RPMI8226 (cell line): Measurements from ENCODE around the gene NLRP4.

Experiments used
- DNase-seq: peaks from one replicate; pipeline ENCODE4 v3.0.0-alpha.2; 2015

The NLRP4 gene, protein sequence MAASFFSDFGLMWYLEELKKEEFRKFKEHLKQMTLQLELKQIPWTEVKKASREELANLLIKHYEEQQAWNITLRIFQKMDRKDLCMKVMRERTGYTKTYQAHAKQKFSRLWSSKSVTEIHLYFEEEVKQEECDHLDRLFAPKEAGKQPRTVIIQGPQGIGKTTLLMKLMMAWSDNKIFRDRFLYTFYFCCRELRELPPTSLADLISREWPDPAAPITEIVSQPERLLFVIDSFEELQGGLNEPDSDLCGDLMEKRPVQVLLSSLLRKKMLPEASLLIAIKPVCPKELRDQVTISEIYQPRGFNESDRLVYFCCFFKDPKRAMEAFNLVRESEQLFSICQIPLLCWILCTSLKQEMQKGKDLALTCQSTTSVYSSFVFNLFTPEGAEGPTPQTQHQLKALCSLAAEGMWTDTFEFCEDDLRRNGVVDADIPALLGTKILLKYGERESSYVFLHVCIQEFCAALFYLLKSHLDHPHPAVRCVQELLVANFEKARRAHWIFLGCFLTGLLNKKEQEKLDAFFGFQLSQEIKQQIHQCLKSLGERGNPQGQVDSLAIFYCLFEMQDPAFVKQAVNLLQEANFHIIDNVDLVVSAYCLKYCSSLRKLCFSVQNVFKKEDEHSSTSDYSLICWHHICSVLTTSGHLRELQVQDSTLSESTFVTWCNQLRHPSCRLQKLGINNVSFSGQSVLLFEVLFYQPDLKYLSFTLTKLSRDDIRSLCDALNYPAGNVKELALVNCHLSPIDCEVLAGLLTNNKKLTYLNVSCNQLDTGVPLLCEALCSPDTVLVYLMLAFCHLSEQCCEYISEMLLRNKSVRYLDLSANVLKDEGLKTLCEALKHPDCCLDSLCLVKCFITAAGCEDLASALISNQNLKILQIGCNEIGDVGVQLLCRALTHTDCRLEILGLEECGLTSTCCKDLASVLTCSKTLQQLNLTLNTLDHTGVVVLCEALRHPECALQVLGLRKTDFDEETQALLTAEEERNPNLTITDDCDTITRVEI

DNA sequence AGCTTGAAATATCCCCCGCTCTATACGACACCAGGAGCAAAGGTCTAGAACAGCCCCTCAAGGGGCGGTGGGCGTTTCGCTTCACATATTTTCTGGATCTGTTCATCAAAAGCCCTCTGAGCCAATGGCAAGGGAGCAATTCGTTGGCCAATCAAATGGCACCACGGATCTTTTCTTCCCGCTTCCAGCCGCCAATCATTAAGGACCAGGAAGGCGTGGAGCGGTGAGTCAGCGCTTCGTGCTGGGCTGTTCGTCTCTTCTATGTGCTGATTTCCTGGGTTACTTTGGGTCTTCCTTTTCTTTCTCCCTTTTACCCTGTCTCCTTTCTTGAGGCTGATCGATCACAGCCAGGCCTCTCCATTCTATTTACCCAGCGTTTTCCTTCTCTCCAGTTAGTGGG, at the start of gene NLRP4:
Gene NLRP4, plus strand, starts transcription at position 201 of the 400 bp plus-strand sequence. CDS start 15,541 bp downstream, outside the sequence.
- no peak for DNase-seq

DNA sequence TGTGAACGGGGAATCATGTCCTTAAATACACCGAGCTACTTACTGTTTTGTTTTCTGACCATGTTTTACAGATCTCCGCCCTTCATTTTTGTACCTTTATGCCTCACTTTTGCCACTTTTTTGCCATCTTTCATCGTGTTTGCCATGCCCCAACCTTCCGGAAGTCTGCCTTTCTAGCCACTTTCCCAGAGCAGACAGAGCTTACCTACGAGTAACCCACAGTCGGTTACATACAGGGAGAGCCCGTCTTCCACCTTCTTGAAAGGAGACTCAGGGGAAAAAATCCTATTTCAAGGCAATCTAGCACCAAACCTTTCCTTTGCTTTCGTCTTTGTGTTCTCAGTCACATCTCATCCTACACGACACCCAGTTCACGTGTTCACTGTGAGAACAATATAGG, 41.3 kb upstream of the NLRP4 start:
- no peak for DNase-seq

DNA sequence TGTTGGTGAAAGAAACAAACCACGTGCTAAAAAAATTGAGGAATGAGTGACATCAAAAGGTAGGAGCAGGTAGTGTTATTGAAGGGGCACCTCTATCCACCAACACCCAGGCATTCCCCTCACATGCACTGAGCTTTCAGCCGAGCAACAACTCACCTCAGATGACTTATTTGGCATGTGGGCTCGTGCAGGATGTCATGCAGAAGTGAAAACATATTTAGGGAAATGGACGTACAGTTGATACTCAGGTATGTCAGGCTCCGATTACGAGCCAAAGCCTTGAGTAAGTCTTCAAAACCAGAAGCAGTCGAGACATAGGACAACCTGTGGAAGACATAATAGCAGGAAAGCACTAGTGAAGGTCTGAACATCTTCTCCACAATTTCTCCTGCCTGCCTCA, 34.9 kb upstream of the NLRP4 start:
- DNase-seq: no peak

DNA sequence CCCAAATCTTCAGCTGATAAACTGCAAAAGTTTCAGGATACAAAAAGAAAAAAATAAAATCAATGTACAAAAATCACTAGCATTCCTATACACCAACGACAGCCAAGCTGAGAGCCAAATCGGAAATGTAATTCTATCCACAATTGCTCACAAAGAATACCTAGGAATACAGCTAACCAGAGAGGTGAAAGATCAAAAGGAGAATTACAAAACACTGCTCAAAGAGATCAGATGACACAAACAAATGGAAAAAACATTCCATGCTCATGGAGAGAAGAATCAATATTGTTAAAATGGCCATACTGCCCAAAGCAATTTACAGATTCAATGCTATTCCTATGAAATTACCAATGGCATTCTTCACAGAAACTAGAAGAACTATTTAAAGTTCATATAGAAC, 34.1 kb upstream of the NLRP4 start:
- DNase-seq: no peak

DNA sequence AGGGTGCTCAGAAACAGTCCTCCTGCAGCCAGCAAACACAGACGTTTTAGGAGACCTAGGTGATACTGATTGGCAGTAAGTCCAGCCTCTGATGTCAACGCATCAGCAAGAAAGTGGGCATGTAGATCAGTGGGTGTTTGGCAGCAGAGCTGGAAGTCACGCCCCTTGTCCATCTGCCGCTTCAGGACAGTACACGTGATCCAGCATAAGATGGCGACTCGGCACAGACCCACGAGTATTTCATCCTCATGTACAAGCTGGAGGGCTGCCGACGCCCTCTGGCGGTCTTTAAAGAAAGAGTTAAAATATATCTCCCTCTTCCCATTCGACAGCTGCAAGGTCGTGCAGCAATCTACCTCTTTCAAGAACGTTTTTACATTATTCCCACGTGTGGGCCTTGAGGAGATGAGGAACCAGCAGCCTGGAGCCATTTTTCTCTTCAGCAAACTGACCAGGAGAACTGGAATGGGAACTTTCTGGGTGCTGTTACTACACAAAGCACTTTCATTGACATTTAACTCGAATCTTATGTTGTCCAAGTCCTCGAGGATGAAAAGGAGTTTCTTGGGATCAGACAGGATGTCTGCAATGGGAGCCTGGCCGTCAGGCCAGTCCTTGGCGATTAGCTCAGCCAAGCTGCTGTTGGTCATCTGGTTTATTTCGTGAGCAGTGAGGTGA, 26.8 kb upstream of the NLRP4 start:
- DNase-seq: peak; percentile 58

DNA sequence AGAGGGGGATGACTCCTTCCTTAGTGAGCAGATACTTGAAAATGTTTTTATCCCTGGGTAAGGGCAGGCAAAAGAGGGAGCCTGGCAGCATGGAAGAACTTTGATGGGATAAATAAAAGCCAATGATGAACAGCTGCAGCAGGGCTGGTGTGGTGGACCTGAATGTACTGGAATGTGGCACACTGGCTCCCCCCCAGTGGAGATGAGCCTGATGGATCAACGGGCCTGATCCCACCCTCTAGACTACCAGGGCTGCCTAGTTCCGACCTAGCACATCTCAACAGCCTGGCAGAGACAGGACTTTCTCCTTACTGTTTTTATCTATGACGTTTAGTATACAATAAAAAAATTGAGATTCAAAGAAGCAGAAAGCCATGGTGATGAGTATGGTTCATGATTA, 25.0 kb upstream of the NLRP4 start:
- no peak for DNase-seq

DNA sequence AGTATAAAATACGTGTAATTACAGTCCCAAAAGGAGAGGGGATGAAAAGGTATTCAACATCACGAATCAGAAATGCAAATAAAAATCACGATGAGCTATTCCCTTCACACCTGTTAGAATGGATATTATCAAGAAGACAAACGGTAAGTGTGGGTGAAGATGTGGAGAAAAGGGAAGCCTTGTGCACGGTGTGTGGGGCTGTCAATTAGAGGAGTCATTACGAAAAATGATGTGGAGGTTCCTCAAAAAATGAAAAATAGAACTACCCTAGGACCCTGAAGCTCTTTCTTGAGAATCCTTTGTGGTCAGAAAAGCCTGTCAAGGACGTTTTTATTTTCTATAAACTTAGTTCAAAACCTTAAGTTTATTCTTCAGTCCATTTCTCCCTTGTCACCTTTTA, 23.9 kb upstream of the NLRP4 start:
- DNase-seq: no peak

DNA sequence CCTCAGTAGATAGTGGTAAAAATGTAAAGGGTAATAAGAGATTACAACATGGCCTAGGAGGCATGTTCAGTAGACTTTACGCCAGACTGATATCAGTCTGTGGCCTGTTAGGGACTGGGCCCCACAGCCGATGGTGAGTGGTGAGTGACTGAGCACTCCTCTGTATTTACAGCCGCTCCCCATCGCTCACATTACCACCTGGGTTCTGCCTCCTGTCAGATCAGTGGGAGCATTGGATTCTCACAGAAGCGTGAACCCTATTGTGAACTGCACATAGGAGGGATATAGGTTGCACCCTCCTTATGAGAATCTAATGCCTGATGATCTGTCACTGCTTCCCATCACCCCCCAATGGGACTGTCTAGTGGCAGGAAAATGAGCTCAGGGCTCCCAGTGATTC, 22.4 kb upstream of the NLRP4 start:
- no peak for DNase-seq

DNA sequence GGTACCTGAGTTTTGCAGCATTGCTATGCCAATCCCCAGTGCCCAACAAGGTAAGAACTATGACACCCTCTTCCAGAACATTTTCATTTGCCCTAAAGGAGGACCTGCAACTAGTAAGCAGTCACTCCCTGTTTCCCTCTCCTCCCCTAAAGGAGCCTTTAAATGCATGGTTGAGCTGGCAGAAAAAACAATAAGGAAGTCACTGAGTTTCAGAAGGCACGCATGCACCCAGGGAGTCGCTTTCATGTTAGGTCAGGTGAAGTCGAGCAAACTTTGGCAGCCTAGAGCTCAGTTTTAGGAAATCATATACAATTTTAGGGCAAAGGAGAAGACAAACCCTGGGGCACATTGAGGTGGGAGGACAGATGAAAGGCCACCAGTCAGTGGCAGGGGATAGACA, 16.3 kb upstream of the NLRP4 start:
- DNase-seq: peak; percentile 64

DNA sequence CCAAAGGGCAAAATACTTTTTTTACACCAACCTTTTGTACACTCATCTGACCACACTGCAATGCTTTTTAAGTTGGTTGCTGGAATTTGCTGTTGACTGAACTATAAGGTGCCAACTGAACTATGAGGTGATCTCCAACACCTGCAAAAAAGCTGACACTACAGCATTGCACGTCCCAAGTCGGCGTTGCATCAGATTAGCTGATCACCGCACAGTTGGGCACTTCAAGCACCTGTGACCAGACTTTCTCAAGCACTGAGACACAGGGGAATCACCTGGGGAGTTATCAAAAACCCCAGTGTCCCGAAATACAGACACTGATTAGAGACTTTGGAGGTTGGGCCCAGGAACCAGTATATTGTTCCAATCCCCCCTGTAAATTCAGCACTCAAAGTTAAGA, 5.7 kb upstream of the NLRP4 start:
- peak; percentile 98 for DNase-seq

DNA sequence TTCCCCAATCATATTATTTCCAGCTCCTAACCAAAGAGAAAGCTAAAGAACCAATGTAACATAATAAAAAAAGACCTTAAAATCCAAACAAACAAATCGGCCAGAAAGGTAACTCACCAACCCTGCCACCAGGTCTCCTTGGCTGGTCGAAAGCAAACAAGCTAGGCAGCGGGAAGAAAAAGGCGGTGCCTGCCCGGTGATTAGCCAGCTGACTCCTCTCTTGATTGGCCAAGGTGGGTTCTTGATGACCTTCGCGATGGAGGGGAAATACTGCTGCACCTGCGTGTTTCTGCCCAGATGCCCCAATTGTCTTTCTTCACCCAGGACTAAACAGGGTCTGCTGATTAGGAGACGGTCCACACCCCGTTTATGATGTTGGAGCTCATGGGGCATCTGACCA, 4.5 kb upstream of the NLRP4 start, which contains the start of gene NLRP11:
Gene NLRP11, minus strand, starts transcription at position 154 of the 400 bp plus-strand sequence. CDS start 13,825 bp downstream, outside the sequence.
- peak; percentile 78 for DNase-seq

DNA sequence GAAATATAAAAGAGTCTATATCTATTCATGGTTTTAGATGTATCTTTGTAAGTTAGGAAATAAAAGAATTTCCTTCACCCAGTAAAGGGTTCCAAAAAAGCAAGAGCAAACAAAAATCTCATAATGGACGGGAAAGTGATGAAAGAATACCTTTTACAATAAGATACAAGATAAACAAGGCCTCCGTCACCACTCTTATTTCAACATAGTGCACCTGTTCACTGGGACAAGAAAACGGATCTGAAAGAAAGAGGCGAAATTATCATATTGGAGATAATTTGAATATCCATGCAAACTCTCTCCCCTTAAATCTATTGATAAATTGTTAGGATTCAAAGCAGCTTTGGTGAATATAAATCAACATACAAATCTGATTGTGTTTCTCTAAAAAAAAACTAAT, 3.7 kb upstream of the NLRP4 start:
- peak; percentile 56 for DNase-seq

DNA sequence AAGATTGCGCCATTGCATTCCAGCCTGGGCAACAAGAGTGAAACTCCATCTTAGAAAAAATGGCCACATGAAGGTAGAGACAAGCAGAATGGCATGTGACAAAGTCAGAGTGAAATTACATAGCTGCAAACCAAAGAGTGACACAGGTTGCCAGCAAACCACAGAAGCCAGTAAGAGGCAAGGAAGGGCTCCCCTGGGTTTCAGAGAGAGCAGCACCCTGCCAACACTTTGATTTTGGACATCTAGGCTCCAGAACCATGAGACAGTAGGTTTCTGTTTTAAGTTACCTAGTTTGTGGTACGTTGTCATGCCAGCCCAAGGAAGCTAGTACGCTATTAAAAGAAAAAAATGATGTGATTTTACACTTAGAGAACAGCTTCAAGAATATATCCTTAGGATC, 1.9 kb downstream of the NLRP4 start:
- peak; percentile 92 for DNase-seq

DNA sequence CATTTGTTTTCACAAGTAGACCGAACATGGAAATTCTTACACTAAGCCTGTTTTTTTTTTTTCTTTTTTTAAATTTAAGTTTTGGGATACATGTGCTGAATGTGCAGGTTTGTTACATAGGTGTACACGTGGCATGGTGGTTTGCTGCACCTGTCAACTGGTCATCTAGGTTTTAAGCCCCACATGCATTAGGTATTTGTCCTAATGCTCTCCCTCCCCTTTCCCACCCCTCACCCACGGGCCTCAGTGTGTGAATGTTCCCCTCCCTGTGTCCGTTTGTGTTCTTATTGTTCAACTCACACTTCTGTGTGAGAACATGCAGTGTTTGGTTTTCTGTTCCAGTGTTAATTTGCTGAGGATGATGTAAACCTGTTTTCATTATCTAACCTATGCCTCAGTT, 2.6 kb downstream of the NLRP4 start:
- peak; percentile 89 for DNase-seq

DNA sequence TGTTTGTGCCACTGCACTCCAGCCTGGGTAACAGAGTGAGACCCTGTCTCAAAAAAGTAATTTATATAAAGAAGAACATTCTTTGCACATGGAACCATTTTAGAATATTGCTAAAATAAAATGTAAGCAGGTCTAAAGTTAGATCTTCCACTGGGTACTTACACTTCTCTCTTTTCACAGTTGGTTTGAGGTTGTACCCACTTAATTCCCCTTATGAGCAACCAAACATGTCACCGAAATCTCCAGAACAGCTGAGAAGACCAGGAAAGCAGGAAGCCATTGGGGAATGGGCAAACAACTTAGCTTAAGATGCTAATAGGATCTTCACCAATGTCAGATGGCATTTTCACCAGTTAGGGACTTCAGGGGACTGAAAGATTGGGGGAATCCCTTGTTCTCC, 18.8 kb downstream of the NLRP4 start:
- DNase-seq: no peak

DNA sequence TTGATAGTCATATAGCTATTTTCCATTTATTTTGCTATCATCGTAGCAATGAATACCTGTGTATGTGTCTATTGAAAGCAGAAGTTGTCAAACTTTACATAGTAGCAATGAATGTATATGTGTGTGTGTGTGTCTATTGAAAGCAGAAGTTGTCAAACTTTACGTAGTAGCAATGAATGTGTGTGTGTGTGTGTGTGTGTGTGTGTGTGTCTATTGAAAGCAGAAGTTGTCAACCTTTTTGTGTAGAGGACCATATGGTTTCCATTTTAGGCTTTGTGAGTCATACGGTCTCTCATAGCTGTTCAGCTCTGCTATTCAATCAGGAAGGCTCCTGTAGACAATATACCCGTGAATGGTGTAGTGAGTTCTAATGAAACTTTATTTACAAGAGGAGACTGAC, 20.8 kb downstream of the NLRP4 start:
- no peak for DNase-seq

DNA sequence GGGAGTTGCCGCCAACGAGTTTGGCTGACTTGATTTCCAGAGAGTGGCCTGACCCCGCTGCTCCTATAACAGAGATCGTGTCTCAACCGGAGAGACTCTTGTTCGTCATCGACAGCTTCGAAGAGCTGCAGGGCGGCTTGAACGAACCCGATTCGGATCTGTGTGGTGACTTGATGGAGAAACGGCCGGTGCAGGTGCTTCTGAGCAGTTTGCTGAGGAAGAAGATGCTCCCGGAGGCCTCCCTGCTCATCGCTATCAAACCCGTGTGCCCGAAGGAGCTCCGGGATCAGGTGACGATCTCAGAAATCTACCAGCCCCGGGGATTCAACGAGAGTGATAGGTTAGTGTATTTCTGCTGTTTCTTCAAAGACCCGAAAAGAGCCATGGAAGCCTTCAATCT, 21.6 kb downstream of the NLRP4 start:
- DNase-seq: no peak

DNA sequence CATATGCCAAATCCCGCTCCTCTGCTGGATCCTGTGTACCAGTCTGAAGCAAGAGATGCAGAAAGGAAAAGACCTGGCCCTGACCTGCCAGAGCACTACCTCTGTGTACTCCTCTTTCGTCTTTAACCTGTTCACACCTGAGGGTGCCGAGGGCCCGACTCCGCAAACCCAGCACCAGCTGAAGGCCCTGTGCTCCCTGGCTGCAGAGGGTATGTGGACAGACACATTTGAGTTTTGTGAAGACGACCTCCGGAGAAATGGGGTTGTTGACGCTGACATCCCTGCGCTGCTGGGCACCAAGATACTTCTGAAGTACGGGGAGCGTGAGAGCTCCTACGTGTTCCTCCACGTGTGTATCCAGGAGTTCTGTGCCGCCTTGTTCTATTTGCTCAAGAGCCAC, 22.1 kb downstream of the NLRP4 start:
- DNase-seq: no peak

DNA sequence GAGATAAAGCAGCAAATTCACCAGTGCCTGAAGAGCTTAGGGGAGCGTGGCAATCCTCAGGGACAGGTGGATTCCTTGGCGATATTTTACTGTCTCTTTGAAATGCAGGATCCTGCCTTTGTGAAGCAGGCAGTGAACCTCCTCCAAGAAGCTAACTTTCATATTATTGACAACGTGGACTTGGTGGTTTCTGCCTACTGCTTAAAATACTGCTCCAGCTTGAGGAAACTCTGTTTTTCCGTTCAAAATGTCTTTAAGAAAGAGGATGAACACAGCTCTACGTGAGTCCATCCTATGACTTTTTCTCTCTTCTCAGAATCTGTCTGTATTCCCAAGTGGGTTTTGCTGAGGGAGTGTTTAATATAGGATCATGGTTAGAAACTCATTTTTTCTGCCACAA, 22.6 kb downstream of the NLRP4 start:
- no peak for DNase-seq

DNA sequence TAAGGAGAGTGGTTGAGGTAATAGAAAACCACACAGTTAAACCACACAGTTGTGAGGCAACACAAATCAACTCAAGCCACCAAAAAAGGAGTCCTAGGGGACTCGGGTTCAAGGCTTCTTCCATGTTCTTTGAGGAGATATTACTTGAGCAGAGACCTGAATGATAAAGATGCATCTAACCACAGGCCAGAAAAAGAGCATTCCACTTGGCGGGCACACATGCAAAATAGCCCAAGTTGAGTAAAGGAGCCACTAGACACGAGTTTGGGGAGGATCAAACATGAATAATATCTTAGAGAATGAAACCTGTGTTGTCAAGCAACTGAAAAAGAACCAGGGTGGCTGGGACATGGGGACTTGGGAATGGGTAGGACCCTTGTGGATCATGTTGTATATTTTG, 30.2 kb downstream of the NLRP4 start:
- no peak for DNase-seq

DNA sequence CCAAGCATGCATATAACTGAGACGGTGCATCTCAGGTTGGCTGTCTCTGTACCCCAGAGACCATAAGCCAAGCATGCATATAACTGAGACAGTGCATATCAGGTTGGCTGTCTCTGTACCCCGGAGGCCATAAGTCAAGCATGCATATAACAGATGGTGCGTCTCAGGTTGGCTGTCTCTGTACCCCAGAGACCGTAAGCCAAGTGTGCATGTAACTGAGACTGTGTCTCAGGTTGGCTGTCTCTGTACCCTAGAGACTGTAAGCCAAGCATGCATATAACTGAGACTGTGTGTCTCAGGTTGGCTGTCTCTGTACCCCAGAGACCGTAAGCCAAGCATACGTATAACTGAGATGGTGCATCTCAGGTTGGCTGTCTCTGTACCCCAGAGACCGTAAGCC, 30.8 kb downstream of the NLRP4 start:
- DNase-seq: no peak

DNA sequence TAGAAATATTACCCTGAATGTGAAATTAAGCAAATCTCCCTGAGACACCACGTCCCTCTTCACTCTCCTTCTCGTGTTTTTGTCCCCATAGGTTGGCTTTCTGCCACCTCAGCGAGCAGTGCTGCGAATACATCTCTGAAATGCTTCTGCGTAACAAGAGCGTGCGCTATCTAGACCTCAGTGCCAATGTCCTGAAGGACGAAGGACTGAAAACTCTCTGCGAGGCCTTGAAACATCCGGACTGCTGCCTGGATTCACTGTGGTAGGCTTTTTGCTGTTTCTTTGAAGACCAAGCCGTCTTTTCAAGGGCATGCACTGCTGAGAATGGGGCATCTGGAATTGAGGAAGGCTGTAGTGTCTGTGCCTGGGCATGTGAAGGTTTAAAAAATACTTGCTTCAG, 34.4 kb downstream of the NLRP4 start:
- DNase-seq: no peak

DNA sequence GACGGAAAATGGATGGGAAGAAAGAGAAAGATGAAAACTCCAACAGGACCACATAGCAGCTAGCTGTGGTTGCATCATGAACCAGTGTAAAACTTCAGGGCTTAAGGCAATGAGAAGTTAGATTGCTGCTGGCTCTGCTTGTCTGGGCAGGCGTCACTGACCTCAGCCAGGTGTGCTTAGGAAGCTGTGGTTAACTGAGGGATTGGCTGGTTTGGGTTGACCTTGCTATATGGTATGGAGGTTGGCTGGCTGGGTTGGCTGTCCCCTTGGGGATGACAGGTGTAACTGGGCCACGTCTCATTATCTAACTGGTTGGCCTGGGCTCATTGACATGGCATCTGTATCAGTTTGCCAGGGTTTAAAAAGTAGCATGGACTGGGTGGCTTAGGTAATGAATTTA, 40.9 kb downstream of the NLRP4 start:
- peak; percentile 7 for DNase-seq
